ENCODE data around the gene ATMIN.

Gene ATMIN

GRCh38 chr16:80997964-80998620, 37.5 kb upstream of the ATMIN start:
- Mint-ChIP-seq H3K27ac (peak overlapping the region; percentile 22), H3K9me3 (no peaks in the 10 kb centered on the region), H3K4me1 (ENCODE audit: low read depth) (peaks cover 47% of the 10 kb centered on the region), H3K4me3 (no peak overlapping the region), H3K27me3 (ENCODE audit: low read depth) (no peaks in the 10 kb centered on the region), H3K36me3 (ENCODE audit: low read depth) (peaks cover 36% of the 10 kb centered on the region)

GRCh38 chr16:81000873-81001272, 34.8 kb upstream of the ATMIN start:
- H3K4me3 Mint-ChIP-seq: no peak overlapping the region
- H3K27me3 Mint-ChIP-seq (ENCODE audit: low read depth): no peaks in the 10 kb centered on the region
- H3K27ac Mint-ChIP-seq: no peak overlapping the region
- H3K36me3 Mint-ChIP-seq (ENCODE audit: low read depth): peaks cover 26% of the 10 kb centered on the region
- no peaks in the 10 kb centered on the region for H3K9me3 Mint-ChIP-seq
- H3K4me1 Mint-ChIP-seq (ENCODE audit: low read depth): peaks cover 53% of the 10 kb centered on the region

GRCh38 chr16:81001330-81001729, 34.3 kb upstream of the ATMIN start:
- H3K4me1 Mint-ChIP-seq (ENCODE audit: low read depth): peaks cover 53% of the 10 kb centered on the region
- H3K36me3 Mint-ChIP-seq (ENCODE audit: low read depth): peaks cover 26% of the 10 kb centered on the region
- no peaks in the 10 kb centered on the region for H3K9me3 Mint-ChIP-seq
- H3K27ac Mint-ChIP-seq: no peak overlapping the region
- H3K27me3 Mint-ChIP-seq (ENCODE audit: low read depth): no peaks in the 10 kb centered on the region
- no peak overlapping the region for H3K4me3 Mint-ChIP-seq

GRCh38 chr16:81003064-81003463, 32.6 kb upstream of the ATMIN start:
- H3K36me3 Mint-ChIP-seq (ENCODE audit: low read depth): peaks cover 26% of the 10 kb centered on the region
- H3K9me3 Mint-ChIP-seq: no peaks in the 10 kb centered on the region
- no peaks in the 10 kb centered on the region for H3K27me3 Mint-ChIP-seq (ENCODE audit: low read depth)
- peak overlapping the region; percentile 79 for H3K4me3 Mint-ChIP-seq
- peak overlapping the region; percentile 85 for H3K27ac Mint-ChIP-seq
- peaks cover 44% of the 10 kb centered on the region for H3K4me1 Mint-ChIP-seq (ENCODE audit: low read depth)

GRCh38 chr16:81003610-81004460, 31.8 kb upstream of the ATMIN start:
- Mint-ChIP-seq H3K4me1 (ENCODE audit: low read depth) (peaks cover 43% of the 10 kb centered on the region), H3K36me3 (ENCODE audit: low read depth) (peaks cover 25% of the 10 kb centered on the region), H3K9me3 (no peaks in the 10 kb centered on the region), H3K27me3 (ENCODE audit: low read depth) (no peaks in the 10 kb centered on the region), H3K27ac (peak overlapping the region; percentile 85), H3K4me3 (peak overlapping the region; percentile 79)

- H3K4me1 Mint-ChIP-seq (ENCODE audit: low read depth): peaks cover 37% of the 10 kb centered on the region
- H3K27me3 Mint-ChIP-seq (ENCODE audit: low read depth): no peaks in the 10 kb centered on the region
- peaks cover 16% of the 10 kb centered on the region for H3K36me3 Mint-ChIP-seq (ENCODE audit: low read depth)
Measured at GRCh38 chr16:81004646-81005353, 30.8 kb upstream of the ATMIN start.

GRCh38 chr16:81005610-81006161, 30.0 kb upstream of the ATMIN start:
- Mint-ChIP-seq H3K9me3 (no peaks in the 10 kb centered on the region), H3K27ac (peak overlapping the region; percentile 96), H3K27me3 (ENCODE audit: low read depth) (no peaks in the 10 kb centered on the region), H3K4me3 (peak overlapping the region; percentile 98), H3K36me3 (ENCODE audit: low read depth) (peaks cover 10% of the 10 kb centered on the region), H3K4me1 (ENCODE audit: low read depth) (peaks cover 33% of the 10 kb centered on the region)

More at GRCh38 chr16:81004646-81005353, 30.8 kb upstream of the ATMIN start:
- H3K4me3 Mint-ChIP-seq: peak overlapping the region; percentile 79
- peak overlapping the region; percentile 85 for H3K27ac Mint-ChIP-seq
- H3K9me3 Mint-ChIP-seq: no peaks in the 10 kb centered on the region

GRCh38 chr16:81006211-81006812, 29.3 kb upstream of the ATMIN start:
- no peaks in the 10 kb centered on the region for H3K27me3 Mint-ChIP-seq (ENCODE audit: low read depth)
- H3K4me3 Mint-ChIP-seq: peak overlapping the region; percentile 98
- peaks cover 39% of the 10 kb centered on the region for H3K4me1 Mint-ChIP-seq (ENCODE audit: low read depth)
- H3K9me3 Mint-ChIP-seq: no peaks in the 10 kb centered on the region
- peaks cover 14% of the 10 kb centered on the region for H3K36me3 Mint-ChIP-seq (ENCODE audit: low read depth)
- H3K27ac Mint-ChIP-seq: peak overlapping the region; percentile 96

- peaks cover 39% of the 10 kb centered on the region for H3K4me1 Mint-ChIP-seq (ENCODE audit: low read depth)
- H3K27me3 Mint-ChIP-seq (ENCODE audit: low read depth): no peaks in the 10 kb centered on the region
- peak within 1 kb of the TSS; percentile 97 for H3K27ac Mint-ChIP-seq
- peaks cover 12% of the 10 kb centered on the region for H3K36me3 Mint-ChIP-seq (ENCODE audit: low read depth)
- H3K9me3 Mint-ChIP-seq: no peaks in the 10 kb centered on the region
- peak within 1 kb of the TSS; percentile 98 for H3K4me3 Mint-ChIP-seq
Measured at GRCh38 chr16:81006813-81007695, 28.6 kb upstream of the ATMIN start, which contains the start of the genes CENPN and CMC2. Gene CENPN (plus strand): TSS chr16:81007214. CDS start chr16:81011940, 4,726 bp downstream. Gene CMC2 (minus strand): TSS chr16:81006885. CDS start chr16:80997394, 9,491 bp downstream.

GRCh38 chr16:81008505-81008789, 27.2 kb upstream of the ATMIN start:
- Mint-ChIP-seq H3K4me1 (ENCODE audit: low read depth) (peaks cover 31% of the 10 kb centered on the region), H3K27me3 (ENCODE audit: low read depth) (no peaks in the 10 kb centered on the region), H3K4me3 (peak overlapping the region; percentile 98), H3K36me3 (ENCODE audit: low read depth) (peaks cover 11% of the 10 kb centered on the region), H3K9me3 (no peaks in the 10 kb centered on the region), H3K27ac (peak overlapping the region; percentile 97)

GRCh38 chr16:81012974-81013373, 22.7 kb upstream of the ATMIN start:
- Mint-ChIP-seq H3K27ac (no peak overlapping the region), H3K36me3 (ENCODE audit: low read depth) (peaks cover 31% of the 10 kb centered on the region), H3K9me3 (no peaks in the 10 kb centered on the region), H3K27me3 (ENCODE audit: low read depth) (no peaks in the 10 kb centered on the region), H3K4me3 (no peak overlapping the region), H3K4me1 (ENCODE audit: low read depth) (peaks cover 15% of the 10 kb centered on the region)

- H3K4me3 Mint-ChIP-seq: no peak overlapping the region
Measured at GRCh38 chr16:81014672-81015071, 21.0 kb upstream of the ATMIN start.

GRCh38 chr16:81018496-81018895, 17.1 kb upstream of the ATMIN start:
- H3K27ac Mint-ChIP-seq: no peak overlapping the region

More at GRCh38 chr16:81014672-81015071, 21.0 kb upstream of the ATMIN start:
- H3K27ac Mint-ChIP-seq: no peak overlapping the region
- H3K4me1 Mint-ChIP-seq (ENCODE audit: low read depth): peaks cover 8% of the 10 kb centered on the region
- H3K9me3 Mint-ChIP-seq: no peaks in the 10 kb centered on the region
- peaks cover 39% of the 10 kb centered on the region for H3K36me3 Mint-ChIP-seq (ENCODE audit: low read depth)
- no peaks in the 10 kb centered on the region for H3K27me3 Mint-ChIP-seq (ENCODE audit: low read depth)

More at GRCh38 chr16:81018496-81018895, 17.1 kb upstream of the ATMIN start:
- peaks cover 40% of the 10 kb centered on the region for H3K36me3 Mint-ChIP-seq (ENCODE audit: low read depth)
- no peaks in the 10 kb centered on the region for H3K9me3 Mint-ChIP-seq
- H3K4me3 Mint-ChIP-seq: no peak overlapping the region
- no peaks in the 10 kb centered on the region for H3K27me3 Mint-ChIP-seq (ENCODE audit: low read depth)
- no peaks in the 10 kb centered on the region for H3K4me1 Mint-ChIP-seq (ENCODE audit: low read depth)
